CD4-positive, alpha-beta T cell treated with Interleukin-6 for 4 hours (primary cell): ENCODE results near the gene EMILIN3.

Source experiments
- DNase-seq: peaks from one replicate; pipeline ENCODE4 v3.0.0-alpha.2; 2020; ENCODE audit warnings: mixed read lengths

Gene EMILIN3, protein sequence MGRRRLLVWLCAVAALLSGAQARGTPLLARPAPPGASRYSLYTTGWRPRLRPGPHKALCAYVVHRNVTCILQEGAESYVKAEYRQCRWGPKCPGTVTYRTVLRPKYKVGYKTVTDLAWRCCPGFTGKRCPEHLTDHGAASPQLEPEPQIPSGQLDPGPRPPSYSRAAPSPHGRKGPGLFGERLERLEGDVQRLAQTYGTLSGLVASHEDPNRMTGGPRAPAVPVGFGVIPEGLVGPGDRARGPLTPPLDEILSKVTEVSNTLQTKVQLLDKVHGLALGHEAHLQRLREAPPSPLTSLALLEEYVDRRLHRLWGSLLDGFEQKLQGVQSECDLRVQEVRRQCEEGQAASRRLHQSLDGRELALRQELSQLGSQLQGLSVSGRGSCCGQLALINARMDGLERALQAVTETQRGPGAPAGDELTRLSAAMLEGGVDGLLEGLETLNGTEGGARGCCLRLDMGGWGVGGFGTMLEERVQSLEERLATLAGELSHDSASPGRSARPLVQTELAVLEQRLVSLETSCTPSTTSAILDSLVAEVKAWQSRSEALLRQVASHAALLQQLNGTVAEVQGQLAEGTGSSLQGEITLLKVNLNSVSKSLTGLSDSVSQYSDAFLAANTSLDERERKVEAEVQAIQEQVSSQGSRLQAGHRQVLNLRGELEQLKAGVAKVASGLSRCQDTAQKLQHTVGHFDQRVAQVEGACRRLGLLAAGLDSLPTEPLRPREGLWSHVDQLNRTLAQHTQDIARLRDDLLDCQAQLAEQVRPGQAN

DNA sequence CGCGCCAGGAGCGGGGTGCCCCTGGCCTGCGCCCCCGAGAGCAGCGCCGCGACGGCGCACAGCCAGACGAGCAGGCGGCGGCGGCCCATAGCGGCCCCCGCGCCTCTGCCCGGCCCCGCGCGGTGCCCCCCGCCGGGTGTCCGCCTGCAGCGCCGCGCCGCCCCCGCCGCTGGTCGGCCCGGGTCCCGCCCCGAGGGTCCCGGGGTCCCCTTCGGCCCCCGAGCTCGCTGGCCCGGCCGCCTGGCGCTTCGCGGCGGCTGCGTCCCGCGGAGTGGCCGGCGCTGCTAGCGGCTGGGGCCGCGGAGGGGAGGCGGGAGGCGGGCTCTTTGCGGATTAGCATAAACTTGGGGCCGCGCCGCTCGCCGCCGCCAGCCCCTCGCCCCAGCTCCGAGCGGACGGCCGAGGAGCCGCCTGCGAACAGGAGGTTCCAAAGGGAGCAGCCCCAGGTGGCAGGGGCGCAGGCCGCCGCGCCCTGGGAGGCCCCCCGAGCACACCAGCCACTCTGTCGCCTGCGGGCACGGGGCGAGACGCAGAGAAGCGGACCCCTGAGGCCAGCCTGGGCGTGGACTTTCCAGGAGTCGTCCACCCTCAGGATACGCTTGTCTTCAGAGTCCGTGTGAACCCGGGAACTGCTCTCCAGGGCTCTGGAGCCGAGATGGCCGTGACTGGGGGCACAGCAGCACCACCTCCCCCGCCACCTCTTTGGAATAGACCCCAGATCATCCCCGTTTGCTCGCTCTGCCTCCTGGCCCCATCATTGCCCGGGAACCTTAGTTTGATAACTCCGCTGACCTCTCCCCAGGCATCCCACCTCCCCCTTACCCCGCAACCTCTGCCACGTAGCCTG is at the start of gene EMILIN3:
Gene EMILIN3, minus strand, starts transcription at position 273 of the 847 bp plus-strand sequence. Its CDS starts 184 bp downstream, at position 89.
- no peak for DNase-seq

DNA sequence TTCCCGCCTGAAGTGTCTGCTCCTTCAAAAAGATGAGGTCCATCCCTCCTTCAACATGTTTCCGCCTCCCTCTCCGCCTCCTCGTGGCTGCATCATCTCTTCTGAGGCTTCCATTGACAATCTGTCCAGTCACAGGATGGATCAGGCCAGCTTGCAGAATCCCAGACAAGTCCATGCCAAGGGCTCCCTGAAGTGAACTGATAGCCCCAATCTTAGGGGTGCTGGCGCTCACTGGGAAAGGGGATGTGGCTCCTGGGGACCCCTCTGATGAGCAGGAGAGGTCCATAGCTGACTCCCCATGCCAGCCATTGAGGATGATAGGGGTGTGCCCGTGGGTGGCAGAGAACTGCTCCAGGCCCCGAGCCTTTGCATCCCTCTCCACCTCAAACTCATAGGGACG is 48.6 kb upstream of the EMILIN3 start:
- DNase-seq: no peak

DNA sequence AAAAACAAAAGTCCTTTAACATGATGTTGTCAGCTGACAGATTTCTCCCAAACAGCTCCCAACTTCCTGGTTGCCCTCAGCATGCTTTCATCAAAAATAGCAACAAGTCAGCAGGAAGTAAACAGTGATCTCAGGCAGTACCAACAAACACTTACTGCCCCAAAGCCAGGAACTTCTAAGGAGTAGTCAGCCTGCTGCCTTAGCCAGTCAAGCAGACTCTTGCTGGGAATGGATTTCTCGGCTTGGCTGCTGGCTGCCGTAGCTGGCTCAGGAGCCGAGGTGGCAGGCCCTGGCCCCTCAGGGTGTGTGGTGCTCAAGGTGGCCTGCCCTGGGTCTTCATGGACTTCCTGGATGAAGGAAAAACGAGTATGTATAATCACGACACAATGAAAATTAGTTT is 46.6 kb upstream of the EMILIN3 start:
- no peak for DNase-seq

DNA sequence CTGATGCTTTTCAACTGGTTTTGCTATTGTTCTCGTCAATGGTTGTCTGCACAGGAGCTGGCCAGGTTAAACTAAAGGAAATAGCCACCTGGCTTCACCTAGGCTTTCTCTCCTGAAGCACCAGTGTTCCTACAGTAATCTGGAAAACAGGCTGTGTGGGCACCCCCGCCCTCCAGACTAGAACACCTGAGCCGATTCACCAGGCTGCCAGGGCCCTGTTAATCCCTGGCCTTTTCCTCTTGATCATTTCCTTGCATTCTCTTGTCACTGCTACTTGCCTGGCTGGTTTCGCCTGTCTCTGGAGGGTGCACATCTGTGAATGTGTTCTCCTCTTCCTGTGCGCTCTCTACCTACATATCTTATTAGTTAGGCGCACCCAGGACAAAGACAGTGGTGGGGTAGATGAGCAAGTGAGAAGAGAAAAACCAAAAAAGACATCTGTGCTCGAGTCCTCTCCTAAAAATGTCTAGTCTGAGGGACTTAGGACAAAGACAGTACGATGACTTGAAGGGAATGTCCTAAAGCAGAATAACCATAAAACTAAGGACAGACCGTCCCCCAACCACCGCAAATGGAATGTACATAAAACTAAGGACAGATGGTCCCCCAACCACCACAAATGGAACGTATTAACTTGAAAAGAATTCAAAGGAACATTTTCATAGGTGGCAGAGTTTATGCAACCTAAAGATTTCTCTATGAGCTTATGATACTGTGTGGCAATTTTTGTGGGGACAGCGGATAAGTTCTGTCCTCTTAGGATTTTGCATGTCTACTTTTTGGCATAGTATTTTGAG is 45.9 kb upstream of the EMILIN3 start:
- DNase-seq: no peak

DNA sequence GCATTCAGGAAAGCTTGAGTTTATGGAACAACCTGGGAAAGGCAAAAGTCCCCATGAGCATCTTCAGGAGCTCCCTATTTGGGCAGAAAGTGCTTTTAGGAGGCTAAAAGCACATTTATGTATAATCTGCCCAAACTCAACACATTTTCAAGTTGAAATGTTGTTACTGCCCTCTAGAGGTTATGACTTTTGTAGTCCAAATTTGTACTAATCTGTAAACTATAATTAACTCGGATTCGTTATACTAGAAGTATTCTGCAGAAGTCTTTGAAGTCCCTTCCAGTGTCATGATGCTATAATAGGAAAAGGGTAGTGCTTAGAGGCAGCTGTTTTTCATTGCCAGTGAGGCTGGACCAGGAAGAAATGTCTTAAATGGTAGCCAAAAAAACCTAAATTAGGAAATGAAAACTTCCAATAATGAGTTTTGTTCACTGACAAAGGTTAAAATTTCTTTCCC is 44.8 kb upstream of the EMILIN3 start:
- DNase-seq: no peak

DNA sequence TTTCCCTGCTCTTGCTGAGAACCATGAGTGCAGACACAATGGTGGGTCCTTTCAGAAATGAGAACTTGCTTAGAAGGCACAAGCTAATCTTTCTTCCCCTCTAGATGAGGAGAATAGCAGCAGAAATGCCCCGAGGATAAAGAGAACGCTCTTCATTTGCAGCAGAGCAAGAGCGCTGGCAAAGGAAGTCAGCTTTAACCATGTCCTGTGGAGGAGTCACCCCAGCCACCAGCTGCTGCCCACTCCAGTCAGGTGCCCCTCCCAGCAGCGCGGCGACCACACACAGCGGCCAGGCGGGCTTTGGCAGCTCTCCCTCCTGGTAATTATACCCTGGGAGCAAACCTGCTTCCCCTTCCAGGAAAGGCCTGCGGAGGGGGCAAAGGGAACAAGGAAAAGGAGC is 42.4 kb upstream of the EMILIN3 start:
- no peak for DNase-seq

DNA sequence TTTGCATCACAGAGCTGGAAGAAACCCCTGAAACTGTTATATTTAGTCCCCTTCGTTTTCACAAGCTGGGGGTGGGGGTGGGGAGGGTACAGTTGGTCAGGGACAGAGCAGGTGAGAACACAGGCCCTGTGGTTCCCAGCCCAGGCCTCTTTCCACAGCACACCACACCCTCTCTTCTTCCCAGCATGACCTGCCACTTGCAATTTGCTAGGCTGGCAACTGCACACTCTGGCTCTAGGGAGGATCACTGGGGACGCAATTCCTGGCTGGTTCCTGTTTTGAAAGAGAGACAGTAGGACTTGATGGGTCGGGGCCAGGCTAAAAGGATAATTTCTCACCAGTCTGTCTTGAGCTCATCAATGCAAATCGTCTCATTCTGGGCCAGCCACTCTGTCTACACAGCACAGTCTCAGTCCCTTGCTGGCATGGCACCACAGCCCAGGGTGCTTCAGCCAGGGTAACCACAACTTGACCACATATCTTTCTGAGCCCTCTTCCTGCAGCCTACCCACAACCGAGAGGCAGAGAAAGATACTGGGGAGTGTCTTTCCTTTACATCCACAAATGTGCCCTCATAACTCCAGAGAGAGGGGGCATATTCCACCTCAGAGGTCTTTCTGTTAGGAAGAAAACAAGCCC is 41.7 kb upstream of the EMILIN3 start:
- no peak for DNase-seq

DNA sequence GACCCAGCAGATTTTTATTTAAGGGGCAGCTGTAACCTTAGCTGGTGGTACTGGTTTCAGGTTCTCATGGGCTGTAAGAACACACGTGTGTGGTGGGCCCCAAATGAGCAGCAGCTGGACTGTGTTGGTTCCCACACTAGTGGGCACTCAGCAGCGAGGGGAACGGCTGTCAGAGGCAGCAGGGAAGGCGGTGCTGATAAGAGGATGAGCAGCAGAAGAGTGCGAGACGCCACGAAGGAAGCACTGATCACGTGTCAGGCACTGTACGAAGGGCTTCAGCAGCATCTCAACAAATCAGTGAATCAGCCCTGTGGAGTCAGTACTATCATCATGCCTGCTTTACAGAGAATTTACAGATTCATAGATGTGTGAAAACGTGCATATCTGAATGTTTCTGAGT is 41.0 kb upstream of the EMILIN3 start:
- no peak for DNase-seq

DNA sequence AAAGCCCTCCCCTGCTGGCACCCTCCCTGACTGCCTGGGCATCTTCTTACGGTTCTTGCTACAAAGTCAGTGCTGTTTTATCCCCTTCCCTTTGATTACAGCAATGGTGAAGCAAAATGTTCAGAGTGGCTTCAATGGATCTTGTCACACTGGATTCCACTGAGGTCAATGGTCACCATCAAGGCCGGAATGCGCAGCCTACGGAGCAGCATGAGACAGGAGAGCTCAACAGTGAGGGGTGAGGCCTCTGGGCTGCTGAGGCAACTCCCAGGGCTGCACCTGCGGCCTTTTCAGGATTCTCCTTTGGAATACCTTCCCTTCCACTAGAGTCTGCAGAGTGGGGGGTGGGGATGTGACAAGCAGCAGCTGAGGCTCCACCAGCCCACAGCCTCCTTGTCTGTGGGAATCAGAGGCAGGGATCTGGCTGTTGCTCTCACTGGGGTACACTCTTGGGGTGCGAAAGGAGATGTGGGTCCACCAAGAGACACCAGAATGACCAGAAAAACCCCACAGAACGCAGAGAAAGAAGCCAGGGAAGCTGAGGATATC is 40.4 kb upstream of the EMILIN3 start:
- no peak for DNase-seq

DNA sequence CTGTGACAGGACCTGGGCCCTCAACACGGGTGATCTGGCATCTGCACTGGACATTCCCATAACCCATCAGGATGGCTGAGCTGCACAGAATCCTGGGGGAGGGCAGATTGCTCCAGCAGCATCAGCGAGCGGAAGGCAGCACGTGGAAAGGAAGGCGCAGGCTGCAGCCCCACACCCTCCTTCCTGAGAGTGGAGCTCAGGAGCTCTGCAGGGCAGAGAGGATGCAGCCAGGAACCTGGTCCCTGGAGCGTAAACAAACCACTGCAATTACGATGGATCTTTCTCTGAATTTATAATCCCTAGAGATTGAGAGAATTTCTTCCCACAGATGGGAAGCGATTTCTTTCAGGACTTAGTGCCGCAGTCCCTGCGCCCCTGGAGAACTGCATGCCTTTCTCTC is 39.7 kb upstream of the EMILIN3 start:
- DNase-seq: no peak

DNA sequence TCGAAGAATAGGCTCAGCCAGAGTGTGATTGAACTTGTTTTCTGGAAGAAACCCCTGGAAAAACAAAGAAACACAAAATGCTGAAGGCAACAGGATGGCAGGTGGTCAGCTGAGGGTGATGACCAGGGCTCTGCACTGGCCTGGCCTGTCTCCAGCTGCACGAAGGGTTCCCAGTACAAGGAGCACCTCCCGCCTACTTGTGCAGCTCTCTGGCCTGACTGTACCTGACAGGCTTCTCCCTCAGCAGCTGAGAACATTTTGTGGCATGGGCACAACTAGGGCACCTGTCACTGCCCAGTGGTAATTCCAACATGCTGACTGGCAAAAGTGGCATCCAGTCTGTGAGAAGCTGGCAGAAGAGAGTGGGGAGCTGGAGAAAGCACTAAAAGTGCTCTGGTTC is 38.8 kb upstream of the EMILIN3 start:
- DNase-seq: no peak

DNA sequence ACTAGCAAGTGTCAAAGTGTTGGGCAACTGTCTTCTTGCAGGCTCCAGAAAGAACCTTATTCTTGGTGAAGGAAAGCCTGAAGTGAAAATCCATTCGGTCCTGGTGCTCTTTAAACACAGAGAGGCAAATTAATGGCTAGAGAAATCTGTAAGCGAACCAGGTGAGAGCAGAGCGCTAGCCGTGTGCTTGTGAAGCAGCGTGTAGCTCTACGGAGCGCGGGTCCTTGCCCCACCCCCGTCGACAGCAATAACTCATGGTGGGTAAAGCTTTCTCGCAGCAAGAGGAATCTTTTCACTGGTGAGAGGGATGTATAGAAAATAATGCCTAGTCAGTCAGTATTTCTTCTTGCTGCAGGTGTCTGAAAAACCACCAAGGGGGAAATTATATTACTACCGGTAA is 37.0 kb upstream of the EMILIN3 start:
- no peak for DNase-seq

DNA sequence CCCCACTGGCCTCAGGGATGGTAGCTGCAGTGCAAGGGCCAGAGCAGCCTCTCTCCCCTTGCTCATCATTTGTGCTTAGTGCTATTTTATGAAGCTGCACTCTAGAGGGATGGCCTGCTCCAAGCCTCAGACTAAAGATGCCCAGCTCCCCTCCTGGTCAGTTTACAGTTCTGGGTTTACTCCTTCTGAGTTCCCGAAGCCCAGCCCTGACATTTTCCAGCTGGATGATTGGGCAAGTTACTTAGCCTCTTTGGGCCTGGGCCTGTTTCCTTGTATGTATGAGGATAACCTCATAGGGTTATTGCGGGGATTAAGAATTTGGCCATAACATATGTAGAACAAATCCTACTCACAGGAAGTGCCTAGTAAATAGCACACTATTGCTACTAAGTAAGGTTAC is 31.8 kb upstream of the EMILIN3 start:
- DNase-seq: no peak

DNA sequence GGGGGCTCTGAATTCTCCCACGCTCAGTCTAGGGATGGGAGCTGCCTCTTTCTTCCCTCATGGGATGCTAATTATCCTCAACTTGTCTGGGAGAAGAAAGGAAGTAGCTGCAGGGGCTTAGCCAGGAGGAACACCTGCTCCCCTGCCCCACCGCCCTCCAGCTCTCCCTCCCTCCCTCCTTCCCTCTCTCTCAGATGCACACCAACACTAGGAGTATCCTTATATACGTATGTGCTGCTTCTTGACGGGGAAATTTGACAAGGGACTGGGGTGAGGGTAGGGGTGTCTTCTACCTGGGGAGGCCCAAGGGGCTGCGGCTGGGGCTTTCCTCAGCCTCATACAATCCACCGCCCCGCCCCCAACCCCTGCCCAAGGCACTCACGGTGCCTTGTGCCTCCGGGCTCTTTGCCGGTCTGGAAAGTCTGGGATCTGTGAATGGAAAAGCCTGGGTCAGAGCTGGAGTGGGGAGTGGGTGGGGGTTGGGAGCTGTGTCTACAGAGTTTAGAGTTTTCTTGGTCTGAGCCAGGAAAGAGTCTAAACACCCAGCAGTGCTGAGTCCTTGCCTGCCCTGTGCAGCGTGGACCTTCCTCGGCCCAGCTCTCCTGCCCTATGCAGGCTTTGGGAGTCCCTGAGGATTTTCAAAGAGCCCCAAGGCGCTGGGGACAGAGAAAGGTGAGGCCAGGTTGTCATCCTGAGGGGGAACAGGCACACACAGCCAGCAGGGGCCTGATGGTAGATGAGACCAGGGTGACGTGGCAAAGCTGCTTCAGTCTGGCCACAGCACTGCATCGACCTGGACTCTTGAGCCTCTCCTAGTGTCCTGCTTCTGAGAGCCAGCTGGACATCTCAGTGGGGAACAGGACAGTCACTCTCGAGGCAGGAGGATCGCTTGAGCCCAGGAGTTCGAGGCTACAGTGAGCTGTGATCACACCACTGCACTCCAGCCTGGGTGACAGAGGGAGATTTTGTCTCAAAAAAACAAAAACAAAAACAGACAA is 29.3 kb upstream of the EMILIN3 start:
- no peak for DNase-seq

DNA sequence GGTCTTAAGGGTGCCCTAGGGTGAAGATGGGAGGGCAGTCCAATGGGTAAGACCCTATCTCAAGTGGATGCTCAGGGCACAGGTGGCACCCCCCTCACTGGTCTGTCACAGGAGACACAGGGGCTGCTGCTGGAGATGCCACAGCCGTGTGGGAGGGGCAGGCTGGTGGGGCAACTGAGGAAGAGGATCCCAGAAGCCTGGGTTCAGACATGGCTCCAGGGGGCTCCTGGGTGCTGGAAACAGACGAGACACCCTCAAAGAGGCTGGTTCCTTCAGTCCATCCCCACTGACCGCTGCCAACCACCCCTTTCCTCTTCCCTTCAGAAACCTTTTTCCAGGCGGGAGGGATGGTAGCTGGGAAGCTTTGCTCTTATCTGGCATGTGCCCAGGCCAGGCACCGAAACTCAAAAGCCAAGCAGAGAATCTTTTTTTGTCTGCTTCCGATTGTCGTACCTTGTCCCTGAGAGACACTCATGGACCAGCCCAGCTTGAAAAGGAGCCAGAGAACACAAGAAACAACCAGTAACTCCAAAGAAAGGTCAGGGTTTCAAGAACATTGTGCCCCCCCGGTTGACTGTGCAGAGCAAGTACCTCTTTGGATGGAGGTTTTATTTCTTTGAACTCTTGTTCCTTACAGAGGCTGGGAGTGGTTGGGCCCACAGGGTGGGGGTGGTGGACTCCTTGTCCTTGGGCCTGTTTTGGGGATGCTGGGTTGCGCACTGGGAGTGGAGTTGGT is 28.5 kb upstream of the EMILIN3 start:
- DNase-seq: no peak

DNA sequence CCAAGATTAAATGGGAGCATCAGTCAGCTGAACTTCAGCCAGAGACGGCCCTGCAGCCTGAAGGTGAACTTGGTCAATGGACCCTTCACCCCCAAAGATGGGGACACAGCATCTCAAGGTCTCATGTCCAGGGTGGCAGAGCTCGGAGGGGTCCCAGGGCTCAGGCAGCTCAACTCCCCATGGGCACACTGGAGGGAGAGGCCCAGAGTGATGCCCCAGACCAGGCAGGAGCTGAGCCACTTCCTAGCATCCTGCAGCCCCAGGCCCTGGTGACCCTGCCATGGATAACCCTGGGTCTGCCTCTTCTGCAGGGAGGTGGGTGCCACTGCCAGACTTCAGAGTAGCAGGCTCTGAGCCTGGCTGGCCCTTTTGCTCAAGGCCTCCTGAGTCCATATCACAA is 27.5 kb upstream of the EMILIN3 start:
- no peak for DNase-seq

DNA sequence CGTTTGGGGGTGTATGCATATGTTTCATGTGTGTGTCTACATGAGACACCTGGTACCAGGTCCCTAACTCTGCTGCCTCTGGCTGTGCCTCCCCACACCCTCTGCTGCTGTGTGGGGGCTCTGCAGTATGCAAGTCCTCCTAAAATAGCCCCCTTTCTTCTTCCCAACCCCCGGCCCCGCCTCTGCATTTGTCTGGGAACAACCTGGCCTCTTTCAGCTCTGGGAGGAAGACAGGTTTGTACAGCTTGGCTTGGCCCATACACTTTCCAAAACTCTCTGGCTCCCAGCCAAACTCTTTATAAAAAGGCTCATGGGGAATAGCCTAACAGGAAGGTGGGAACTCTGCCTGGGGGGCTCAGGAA is 27.1 kb upstream of the EMILIN3 start:
- no peak for DNase-seq

DNA sequence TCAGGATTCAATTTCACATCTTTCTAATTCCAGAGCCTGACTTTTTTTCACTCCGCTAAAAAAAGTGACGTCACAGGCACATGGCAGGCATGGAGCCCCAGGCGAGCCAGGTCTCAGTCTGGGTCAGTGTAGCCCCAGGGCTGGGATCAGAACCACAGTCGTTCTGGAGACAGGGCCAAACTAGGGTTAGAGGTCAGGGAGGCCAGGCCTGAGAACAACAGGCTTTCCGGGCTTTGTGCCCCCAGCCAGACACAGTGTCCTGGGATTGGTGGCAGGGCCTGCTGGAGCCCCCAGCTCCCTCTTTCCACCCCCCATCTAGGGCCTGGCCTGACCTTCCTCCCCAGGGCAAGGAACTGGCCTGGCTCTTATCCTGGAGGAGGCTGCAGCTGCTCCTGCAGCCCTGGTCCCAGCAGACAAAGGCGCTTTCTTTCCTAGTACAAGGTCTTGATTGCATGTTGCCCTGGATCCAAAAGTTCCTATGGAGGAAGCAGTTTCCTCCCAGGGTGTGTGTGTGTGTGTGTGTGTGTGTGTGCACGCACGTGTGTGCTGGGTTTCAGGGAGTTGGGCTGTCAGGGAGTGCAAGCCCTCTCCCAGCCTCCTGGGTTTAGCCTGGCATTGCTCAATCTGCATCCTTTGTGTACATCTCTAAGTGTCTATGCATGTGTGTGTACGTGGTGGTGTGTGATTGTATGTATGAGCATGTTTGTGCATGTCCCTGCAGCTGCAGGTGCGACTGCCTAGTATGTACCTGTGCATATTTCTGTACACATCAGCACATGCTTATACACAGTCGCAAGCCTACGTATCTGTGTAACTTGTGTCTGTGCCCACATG is 26.5 kb upstream of the EMILIN3 start:
- no peak for DNase-seq

DNA sequence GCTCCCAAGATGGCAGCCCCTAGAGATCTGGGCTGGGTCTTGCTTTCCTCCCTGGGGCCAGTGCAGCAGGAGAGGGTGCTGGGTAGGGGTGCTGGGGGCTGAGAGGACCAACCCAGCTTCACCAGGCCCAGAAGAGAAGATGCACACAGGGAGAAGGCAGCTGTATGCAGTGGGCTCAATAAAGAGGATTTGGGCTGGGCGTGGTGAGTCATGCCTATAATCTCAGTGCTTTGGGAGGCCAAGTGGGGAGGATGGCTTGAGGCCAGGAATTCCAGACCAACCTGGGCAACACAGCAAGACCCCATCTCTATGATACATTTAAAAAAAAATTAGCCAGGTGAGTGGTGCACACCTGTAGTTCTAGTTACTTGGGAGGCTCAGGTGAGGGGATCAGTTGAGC is 25.7 kb upstream of the EMILIN3 start:
- DNase-seq: no peak
